A549 (cell line): ENCODE results near the gene DTHD1.

Experiments
- ESRRA ChIP-seq: fragments of 150-350 bp; IDR thresholded peaks from 2 replicates; pipeline ENCODE4 v1.6.1; 2014; ENCODE audit warnings: mild to moderate bottlenecking, low read length, borderline replicate concordance
- HOXB5 ChIP-seq: fragments of 250-450 bp; sonication (Bioruptor Pico); IDR thresholded peaks from 2 replicates; pipeline ENCODE4 v1.5.0; 2020; ENCODE audit warnings: mild to moderate bottlenecking, moderate library complexity
- MAFK ChIP-seq: fragments of 450-650 bp; IDR thresholded peaks from 2 replicates; pipeline ENCODE4 v1.6.1; 2014; ENCODE audit not compliant: partially characterized antibody
- NR3C1 ChIP-seq: fragments of >200 bp; sonication (Bioruptor Twin); formaldehyde crosslinking; IDR thresholded peaks from 3 replicates; pipeline ENCODE4 v1.6.1; 2017
- POLR2A ChIP-seq: IDR thresholded peaks from 2 replicates; pipeline ENCODE4 v1.6.1; 2012; ENCODE audit warnings: mild to moderate bottlenecking, low read length
- RCOR1 ChIP-seq: fragments of 150-350 bp; IDR thresholded peaks from 2 replicates; pipeline ENCODE4 v1.6.1; 2014; ENCODE audit warnings: antibody characterized with exemption, low read length, low read depth
- RNF2 ChIP-seq: fragments of 200-600 bp; sonication (generic); IDR thresholded peaks from 2 replicates; pipeline ENCODE4 v1.6.1; 2016; ENCODE audit warnings: low read depth, mild to moderate bottlenecking, antibody characterized with exemption, moderate library complexity, borderline replicate concordance
- SMC3 ChIP-seq: fragments of >200 bp; sonication (Bioruptor Twin); formaldehyde crosslinking; IDR thresholded peaks from 3 replicates; pipeline ENCODE4 v1.6.1; 2018; ENCODE audit warnings: inconsistent platforms
- TP53 ChIP-seq: fragments of 250-450 bp; sonication (Bioruptor Pico); IDR thresholded peaks from 2 replicates; pipeline ENCODE4 v1.5.0; 2021; ENCODE audit warnings: mild to moderate bottlenecking, moderate library complexity
- TF ChIP-seq, protein P1 (sequence below): fragments of >200 bp; sonication (Bioruptor Twin); formaldehyde crosslinking; IDR thresholded peaks from 3 replicates; pipeline ENCODE4 v1.5.1; 2016
- TF ChIP-seq, protein P2 (sequence below): fragments of 200-600 bp; sonication (generic); IDR thresholded peaks from 2 replicates; pipeline ENCODE4 v1.6.1; 2016; ENCODE audit warnings: antibody characterized with exemption, mild to moderate bottlenecking, moderate library complexity

GRCh38 chr4:36348403-36348938, 67.1 kb downstream of the DTHD1 start:
- TF ChIP-seq RCOR1 (no peak), POLR2A (no peak), NR3C1 (no peak), MAFK (no peak), TP53 (CRISPR knock-in tag) (no peak), SMC3 (no peak), RNF2 (no peak), ESRRA (no peak), HOXB5 (CRISPR knock-in tag) (no peak)
- TF ChIP-seq, protein P1, sequence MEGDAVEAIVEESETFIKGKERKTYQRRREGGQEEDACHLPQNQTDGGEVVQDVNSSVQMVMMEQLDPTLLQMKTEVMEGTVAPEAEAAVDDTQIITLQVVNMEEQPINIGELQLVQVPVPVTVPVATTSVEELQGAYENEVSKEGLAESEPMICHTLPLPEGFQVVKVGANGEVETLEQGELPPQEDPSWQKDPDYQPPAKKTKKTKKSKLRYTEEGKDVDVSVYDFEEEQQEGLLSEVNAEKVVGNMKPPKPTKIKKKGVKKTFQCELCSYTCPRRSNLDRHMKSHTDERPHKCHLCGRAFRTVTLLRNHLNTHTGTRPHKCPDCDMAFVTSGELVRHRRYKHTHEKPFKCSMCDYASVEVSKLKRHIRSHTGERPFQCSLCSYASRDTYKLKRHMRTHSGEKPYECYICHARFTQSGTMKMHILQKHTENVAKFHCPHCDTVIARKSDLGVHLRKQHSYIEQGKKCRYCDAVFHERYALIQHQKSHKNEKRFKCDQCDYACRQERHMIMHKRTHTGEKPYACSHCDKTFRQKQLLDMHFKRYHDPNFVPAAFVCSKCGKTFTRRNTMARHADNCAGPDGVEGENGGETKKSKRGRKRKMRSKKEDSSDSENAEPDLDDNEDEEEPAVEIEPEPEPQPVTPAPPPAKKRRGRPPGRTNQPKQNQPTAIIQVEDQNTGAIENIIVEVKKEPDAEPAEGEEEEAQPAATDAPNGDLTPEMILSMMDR = no peak
- TF ChIP-seq, protein P2, sequence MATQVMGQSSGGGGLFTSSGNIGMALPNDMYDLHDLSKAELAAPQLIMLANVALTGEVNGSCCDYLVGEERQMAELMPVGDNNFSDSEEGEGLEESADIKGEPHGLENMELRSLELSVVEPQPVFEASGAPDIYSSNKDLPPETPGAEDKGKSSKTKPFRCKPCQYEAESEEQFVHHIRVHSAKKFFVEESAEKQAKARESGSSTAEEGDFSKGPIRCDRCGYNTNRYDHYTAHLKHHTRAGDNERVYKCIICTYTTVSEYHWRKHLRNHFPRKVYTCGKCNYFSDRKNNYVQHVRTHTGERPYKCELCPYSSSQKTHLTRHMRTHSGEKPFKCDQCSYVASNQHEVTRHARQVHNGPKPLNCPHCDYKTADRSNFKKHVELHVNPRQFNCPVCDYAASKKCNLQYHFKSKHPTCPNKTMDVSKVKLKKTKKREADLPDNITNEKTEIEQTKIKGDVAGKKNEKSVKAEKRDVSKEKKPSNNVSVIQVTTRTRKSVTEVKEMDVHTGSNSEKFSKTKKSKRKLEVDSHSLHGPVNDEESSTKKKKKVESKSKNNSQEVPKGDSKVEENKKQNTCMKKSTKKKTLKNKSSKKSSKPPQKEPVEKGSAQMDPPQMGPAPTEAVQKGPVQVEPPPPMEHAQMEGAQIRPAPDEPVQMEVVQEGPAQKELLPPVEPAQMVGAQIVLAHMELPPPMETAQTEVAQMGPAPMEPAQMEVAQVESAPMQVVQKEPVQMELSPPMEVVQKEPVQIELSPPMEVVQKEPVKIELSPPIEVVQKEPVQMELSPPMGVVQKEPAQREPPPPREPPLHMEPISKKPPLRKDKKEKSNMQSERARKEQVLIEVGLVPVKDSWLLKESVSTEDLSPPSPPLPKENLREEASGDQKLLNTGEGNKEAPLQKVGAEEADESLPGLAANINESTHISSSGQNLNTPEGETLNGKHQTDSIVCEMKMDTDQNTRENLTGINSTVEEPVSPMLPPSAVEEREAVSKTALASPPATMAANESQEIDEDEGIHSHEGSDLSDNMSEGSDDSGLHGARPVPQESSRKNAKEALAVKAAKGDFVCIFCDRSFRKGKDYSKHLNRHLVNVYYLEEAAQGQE = no peak
